ENCODE data around the gene TIGD4. TPM values are rescaled to one million over a fixed set of nuclear protein-coding genes. Genes with fewer than 3 reads are reported as not detected.

The TIGD4 gene
- polyA plus RNA-seq, 2 of the 4 experiments (the other 2 are of a cell fraction) = 0.30 to 0.45 TPM

GRCh38 chr4:152734015-152734698 is 45.4 kb downstream of the TIGD4 start (continued):
- no peak for TF ChIP-seq REST (IDR thresholded peaks at IDR 0.05)

- no peaks in the 10 kb centered on the region for H3K4me1 ChIP-seq
- TF ChIP-seq, protein P1, sequence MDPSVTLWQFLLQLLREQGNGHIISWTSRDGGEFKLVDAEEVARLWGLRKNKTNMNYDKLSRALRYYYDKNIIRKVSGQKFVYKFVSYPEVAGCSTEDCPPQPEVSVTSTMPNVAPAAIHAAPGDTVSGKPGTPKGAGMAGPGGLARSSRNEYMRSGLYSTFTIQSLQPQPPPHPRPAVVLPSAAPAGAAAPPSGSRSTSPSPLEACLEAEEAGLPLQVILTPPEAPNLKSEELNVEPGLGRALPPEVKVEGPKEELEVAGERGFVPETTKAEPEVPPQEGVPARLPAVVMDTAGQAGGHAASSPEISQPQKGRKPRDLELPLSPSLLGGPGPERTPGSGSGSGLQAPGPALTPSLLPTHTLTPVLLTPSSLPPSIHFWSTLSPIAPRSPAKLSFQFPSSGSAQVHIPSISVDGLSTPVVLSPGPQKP (IDR thresholded peaks at IDR 0.05; ENCODE audit: low read depth, low read length) = no peak
- TF ChIP-seq EP300 (IDR thresholded peaks at IDR 0.05) (no peak), POLR2AphosphoS2 (conservative IDR thresholded peaks at IDR 0.05; ENCODE audit: low read length) (no peak), TFCP2L1 (CRISPR knock-in tag; IDR thresholded peaks at IDR 0.05) (no peak), MYC (IDR thresholded peaks at IDR 0.05; ENCODE audit: borderline replicate concordance, low read length) (no peak), KDM1A (IDR thresholded peaks at IDR 0.05; ENCODE audit: low read depth) (no peak), HMGXB4 (CRISPR knock-in tag; IDR thresholded peaks at IDR 0.05; ENCODE audit: borderline replicate concordance) (no peak), MAFK (IDR thresholded peaks at IDR 0.05; ENCODE audit: partially characterized antibody) (no peak), ATOH8 (CRISPR knock-in tag; IDR thresholded peaks at IDR 0.05; ENCODE audit: low read depth) (no peak), KDM5A (IDR thresholded peaks at IDR 0.05) (no peak), SREBF2 (IDR thresholded peaks at IDR 0.05) (no peak), HOXB5 (CRISPR knock-in tag; IDR thresholded peaks at IDR 0.05) (no peak), MAZ (IDR thresholded peaks at IDR 0.05; ENCODE audit: borderline replicate concordance, low read depth, low read length) (no peak), CEBPB (IDR thresholded peaks at IDR 0.05) (no peak), ZNF302 (CRISPR knock-in tag; IDR thresholded peaks at IDR 0.05) (no peak), ESRRA (IDR thresholded peaks at IDR 0.05; ENCODE audit: borderline replicate concordance, low read length) (no peak), TP53 (CRISPR knock-in tag; IDR thresholded peaks at IDR 0.05) (no peak)
- TF ChIP-seq, protein P2, sequence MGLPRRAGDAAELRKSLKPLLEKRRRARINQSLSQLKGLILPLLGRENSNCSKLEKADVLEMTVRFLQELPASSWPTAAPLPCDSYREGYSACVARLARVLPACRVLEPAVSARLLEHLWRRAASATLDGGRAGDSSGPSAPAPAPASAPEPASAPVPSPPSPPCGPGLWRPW (IDR thresholded peaks at IDR 0.05) = no peak
- TF ChIP-seq, protein P3, sequence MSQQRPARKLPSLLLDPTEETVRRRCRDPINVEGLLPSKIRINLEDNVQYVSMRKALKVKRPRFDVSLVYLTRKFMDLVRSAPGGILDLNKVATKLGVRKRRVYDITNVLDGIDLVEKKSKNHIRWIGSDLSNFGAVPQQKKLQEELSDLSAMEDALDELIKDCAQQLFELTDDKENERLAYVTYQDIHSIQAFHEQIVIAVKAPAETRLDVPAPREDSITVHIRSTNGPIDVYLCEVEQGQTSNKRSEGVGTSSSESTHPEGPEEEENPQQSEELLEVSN (IDR thresholded peaks at IDR 0.05; ENCODE audit: borderline replicate concordance, low read depth) = no peak
- no peak overlapping the region for H3K4me3 ChIP-seq
- no peak for FAIRE-seq
- CTCF ChIA-PET = no interaction called here
- no peak for ATAC-seq
- no peaks in the 10 kb centered on the region for H3K9me3 ChIP-seq
- H3K4me2 ChIP-seq = no peak overlapping the region
- POLR2A ChIA-PET = no interaction called here
- WGBS (ENCODE audit: missing lambda C conversion rate) = 64% methylated on average over 2 of the region's 2 CpGs
- H3K27ac ChIP-seq = no peak overlapping the region
- DNase-seq (ENCODE audit: low read depth in 1 of 2, low spot score in 1 of 2) = no peak
Measured at GRCh38 chr4:152731997-152732396, 47.5 kb downstream of the TIGD4 start.
